Medulla oblongata (tissue), 1 donor: ENCODE results near the gene CHRD.

Experiments used
- DNase-seq: peaks from one replicate; pipeline ENCODE4 v3.0.0-alpha.2; 2015; ENCODE audit errors: extremely low spot score

The CHRD gene

GRCh38 chr3:184381261-184382224, 1.7 kb downstream of the CHRD start:
- DNase-seq, result no peak

DNA sequence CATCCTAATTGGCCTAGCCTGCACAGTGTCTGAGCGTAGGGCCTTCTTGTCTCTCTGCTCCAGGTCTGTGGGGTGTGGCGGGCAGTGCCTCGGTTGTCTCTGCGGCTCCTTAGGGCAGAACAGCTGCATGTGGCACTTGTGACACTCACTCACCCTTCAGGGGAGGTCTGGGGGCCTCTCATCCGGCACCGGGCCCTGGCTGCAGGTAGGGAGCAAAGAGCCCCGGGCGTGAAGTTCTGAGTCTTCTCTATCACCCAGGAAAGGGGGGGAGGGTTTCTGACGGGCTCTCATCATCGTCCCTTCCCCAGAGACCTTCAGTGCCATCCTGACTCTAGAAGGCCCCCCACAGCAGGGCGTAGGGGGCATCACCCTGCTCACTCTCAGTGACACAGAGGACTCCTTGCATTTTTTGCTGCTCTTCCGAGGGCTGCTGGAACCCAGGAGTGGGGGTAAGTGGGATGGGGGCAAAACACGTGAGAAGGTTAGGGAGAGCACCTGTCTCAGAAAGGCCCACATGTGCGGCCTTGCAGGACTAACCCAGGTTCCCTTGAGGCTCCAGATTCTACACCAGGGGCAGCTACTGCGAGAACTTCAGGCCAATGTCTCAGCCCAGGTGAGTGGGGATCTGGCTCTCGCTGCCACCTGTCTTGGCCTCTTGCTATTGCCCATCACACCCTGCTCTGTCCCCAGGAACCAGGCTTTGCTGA, 2.6 kb downstream of the CHRD start:
- DNase-seq, result no peak

DNA sequence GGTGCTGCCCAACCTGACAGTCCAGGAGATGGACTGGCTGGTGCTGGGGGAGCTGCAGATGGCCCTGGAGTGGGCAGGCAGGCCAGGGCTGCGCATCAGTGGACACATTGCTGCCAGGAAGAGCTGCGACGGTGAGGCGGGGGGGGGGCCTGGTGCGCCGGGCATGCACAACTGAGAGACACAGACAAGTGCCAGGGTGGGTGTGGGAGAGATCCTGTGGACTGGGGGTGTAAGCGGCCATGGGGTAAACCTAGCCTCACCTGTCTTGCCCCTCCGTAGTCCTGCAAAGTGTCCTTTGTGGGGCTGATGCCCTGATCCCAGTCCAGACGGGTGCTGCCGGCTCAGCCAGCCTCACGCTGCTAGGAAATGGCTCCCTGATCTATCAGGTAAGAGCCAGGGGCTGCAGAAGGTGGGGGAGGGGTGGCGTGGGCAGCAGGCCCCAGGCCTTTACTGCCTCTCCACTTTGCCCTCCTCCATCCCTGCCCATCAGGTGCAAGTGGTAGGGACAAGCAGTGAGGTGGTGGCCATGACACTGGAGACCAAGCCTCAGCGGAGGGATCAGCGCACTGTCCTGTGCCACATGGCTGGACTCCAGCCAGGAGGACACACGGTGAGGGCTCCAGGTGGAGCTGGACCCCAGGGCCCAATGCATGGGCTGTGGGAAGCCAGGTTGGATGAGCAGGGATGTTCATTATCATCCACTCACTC, 3.3 kb downstream of the CHRD start:
- no peak for DNase-seq

DNA sequence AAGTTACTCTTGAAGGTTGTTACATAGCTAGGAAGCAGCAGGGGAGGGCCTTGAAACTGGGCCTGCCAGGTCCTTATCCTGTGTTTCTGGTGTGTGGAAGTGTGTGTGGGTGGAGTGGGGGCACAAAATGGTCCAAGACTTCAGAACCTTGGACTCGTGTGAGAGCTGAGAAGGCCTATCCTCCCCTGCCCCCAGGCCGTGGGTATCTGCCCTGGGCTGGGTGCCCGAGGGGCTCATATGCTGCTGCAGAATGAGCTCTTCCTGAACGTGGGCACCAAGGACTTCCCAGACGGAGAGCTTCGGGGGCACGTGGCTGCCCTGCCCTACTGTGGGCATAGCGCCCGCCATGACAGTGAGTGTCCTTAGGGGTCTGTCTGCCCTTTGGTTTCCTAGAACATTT, 4.5 kb downstream of the CHRD start:
- no peak for DNase-seq

GRCh38 chr3:184384856-184385422, 5.1 kb downstream of the CHRD start:
- DNase-seq, result no peak

DNA sequence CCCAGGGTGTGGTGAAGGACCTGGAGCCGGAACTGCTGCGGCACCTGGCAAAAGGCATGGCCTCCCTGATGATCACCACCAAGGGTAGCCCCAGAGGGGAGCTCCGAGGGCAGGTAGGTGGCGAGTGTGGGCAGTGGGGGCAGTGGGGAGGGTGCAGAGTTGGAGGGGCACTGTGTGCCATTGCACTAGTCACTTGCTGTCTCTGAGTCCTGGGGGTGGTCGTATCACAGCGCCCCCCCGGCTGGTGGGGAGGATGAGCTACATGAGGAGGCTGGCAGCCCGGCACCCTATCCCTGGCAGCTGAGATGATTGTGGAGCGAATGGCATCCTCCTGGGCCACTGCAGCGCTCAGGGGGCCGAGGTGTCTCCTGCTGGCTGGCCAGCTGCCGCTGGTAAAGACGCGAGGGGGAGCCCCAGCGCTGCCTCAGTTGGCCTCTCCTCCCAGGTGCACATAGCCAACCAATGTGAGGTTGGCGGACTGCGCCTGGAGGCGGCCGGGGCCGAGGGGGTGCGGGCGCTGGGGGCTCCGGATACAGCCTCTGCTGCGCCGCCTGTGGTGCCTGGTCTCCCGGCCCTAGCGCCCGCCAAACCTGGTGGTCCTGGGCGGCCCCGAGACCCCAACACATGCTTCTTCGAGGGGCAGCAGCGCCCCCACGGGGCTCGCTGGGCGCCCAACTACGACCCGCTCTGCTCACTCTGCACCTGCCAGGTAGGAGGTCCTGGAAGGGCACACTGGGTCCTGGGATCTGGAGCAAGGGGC, 6.4 kb downstream of the CHRD start:
- no peak for DNase-seq

DNA sequence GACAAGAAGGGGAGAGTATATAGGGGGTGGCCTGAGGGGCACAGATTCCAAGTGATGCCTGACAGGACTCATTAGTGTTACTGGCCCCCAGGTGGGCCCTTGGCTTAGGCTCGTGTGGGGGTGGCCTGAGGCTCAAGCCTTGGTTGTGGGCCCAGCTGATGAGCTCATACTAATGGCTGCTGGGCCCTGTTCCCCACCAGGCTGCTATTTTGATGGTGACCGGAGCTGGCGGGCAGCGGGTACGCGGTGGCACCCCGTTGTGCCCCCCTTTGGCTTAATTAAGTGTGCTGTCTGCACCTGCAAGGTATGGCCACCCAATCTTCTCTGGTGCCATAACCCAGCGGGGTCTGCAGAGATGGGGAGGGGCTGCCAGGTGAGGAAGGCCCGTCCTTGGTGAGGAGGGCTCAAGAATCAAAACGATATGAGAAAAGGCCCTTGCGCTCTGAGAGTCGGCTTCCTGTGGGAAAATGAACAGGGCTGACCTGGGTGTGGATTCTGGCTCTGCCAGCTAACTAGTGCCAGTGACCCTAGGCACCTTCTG, 7.4 kb downstream of the CHRD start:
- no peak for DNase-seq

DNA sequence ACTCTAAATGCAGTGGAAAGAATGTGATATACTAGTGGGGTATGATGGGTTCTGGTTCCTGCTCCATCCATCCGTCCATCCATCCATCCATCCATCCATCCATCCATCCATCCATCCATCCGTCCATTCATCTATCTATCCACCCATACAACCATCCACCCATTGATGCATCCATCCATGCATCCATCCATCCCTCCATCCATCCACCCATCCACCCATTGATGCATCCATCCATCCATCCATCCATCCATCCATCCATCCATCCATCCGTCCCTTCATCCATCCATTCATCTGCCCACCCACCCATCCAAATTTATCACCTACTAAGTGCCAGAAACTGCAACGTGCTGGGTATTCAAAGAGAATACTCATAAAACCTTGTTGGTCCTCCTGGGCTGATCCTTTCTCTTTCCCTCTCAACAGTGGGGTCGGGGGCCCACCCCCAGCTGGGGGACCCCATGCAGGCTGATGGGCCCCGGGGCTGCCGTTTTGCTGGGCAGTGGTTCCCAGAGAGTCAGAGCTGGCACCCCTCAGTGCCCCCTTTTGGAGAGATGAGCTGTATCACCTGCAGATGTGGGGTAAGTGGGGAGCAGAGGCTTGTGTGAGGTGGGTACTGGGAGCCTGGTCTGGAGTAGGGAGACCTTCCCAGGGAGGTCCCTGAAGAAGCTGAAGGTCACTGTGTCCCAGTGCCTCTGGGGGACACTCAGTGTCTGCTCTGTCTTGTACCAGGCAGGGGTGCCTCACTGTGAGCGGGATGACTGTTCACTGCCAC, 8.5 kb downstream of the CHRD start:
- no peak for DNase-seq

DNA sequence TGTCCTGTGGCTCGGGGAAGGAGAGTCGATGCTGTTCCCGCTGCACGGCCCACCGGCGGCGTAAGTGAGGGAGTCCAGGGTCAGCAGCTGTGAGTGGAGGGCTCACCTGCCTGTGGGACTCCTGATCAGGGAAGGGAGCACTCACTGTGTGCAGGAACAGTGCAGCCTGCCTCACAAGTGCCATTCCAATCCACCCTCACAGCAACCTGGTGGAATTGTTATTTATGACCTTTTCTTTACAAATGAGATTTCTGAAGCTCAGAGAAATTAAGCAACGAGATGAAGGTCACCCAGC, 9.0 kb downstream of the CHRD start:
- no peak for DNase-seq

DNA sequence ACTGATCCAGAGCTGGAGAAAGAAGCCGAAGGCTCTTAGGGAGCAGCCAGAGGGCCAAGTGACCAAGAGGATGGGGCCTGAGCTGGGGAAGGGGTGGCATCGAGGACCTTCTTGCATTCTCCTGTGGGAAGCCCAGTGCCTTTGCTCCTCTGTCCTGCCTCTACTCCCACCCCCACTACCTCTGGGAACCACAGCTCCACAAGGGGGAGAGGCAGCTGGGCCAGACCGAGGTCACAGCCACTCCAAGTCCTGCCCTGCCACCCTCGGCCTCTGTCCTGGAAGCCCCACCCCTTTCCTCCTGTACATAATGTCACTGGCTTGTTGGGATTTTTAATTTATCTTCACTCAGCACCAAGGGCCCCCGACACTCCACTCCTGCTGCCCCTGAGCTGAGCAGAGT, 9.5 kb downstream of the CHRD start:
- no peak for DNase-seq

- DNase-seq, result no peak
These were observed 10.2 kb downstream of the CHRD start for GRCh38 chr3:184389935-184390528.

- DNase-seq, result no peak
These were observed 11.4 kb downstream of the CHRD start for GRCh38 chr3:184391266-184391665.

DNA sequence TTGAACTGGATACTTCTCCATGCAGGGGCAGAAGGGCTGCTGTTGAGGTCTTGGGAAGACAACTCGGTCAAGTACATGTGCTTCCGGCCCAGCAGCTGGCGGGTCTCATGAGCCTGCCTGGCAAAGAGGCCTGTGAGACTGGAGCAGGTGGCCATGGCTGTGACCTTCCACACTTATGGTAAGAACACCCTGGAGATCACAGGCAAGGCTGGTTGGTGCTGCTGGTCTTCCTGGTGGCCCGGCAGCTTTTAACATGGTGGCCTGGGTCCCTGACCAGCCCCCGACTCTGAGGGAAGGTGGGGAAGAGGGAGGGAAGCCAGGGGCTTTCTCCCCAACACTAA, 15.4 kb downstream of the CHRD start:
- DNase-seq, result no peak

DNA sequence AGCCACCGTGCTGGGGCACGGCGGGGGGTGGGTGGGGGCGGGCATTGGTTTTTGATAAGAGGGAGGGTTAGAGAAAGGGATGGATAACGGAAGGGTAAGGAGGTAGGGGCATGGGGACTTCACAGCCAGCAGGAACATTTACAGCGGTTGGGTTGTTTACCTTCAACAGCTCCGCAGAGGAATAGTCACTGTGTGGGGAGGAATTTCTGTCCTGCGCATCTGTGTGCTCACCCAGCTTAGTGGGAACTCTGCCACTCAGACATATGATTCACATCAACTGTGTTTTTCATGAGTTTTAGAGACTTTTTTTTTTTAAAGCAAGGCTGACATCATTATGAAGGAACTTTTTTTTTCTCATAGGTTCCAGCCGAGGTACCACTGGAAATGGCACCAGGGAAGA, 19.6 kb downstream of the CHRD start:
- no peak for DNase-seq

GRCh38 chr3:184405075-184406030, 25.5 kb downstream of the CHRD start:
- no peak for DNase-seq

DNA sequence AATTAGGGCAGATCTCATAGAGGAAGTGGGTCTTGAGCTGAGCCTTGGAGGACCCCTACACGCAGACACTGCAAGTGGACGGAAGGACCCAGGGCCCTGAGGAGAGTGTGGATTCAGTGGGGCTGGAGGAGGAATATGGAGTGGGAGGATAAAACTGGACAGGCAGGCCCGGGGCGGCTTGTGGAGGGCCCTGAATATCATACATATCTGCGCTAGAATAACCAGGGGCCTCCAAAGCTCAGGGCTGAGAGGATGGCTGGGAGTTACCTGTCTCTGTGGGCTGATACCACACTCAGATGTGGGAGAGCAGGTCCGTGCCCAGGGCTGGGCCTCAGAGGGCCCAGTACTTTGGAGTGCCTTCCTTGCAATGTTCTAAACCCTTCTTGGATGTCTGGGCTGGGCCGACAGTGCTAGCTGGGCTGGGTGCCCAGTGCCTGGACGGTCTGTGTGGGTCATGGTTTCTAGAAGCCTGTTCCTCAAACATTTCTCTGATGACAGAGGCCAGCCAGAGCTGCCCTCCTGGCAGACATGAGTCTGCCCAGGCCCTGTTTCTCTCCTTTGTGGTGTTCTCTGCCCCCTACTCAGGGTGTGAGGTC, 29.6 kb downstream of the CHRD start:
- DNase-seq, result no peak

GRCh38 chr3:184409946-184410500, 30.2 kb downstream of the CHRD start:
- DNase-seq, result no peak
